ENCODE measurements around the gene P2RY2. TPM values are rescaled to one million over a fixed set of nuclear protein-coding genes. Genes with fewer than 3 reads are reported as not detected.

P2RY2 gene
- total and polyA plus RNA-seq, 2 donors (not counting 1 experiment from before 2014, with no cell fraction given): 0.12 to 0.37 TPM

GRCh38 chr11:73277467-73277866 lies 59.4 kb downstream of the P2RY2 start:
- DNase-seq: no peak
- intact Hi-C loops (cut with micrococcal nuclease): no loop called here
- ChIA-PET POLR2A (no interaction called here), CTCF (interaction anchor here (1.1 kb wide), 1 partner anchor 12 kb away, joined by 3 read pairs; no protein-coding TSS in a partner anchor)
- Mint-ChIP-seq H3K27ac (no peak overlapping the region), H3K4me1 (peaks cover 6% of the 10 kb centered on the region), H3K4me3 (no peak overlapping the region), H3K27me3 (no peaks in the 10 kb centered on the region), H3K9me3 (ENCODE audit: insufficient read depth) (no peaks in the 10 kb centered on the region)
- Histone ChIP-seq H3K36me3 (replicated peaks in 1 of 2; ENCODE audit: control extremely low read depth in 1 of 2, control insufficient read depth in 1 of 2, extremely low read depth in 1 of 2, insufficient read depth in 2 of 2, low read length in 1 of 2) (no peaks in the 10 kb centered on the region), H3K9ac (ENCODE audit: low read length) (no peak overlapping the region), H2AFZ (ENCODE audit: insufficient read depth, low read depth, low read length, poor library complexity, severe bottlenecking) (no peak overlapping the region), H3K4me2 (replicated peaks; ENCODE audit: low read depth, low read length, poor library complexity, severe bottlenecking) (no peak overlapping the region), H3K79me2 (ENCODE audit: control insufficient read depth, insufficient read depth, low read length) (no peaks in the 10 kb centered on the region), H3K4me1 (ENCODE audit: control insufficient read depth in 2 of 2, insufficient read depth in 2 of 2, low read length in 2 of 2) (no peaks in the 10 kb centered on the region), H3K4me3 (ENCODE audit: control extremely low read depth in 1 of 5, extremely low read depth in 1 of 5, insufficient read depth in 1 of 5, low read depth in 2 of 5, low read length in 4 of 5) (no peak overlapping the region), H3K27ac (ENCODE audit: low read length in 2 of 2) (no peak overlapping the region), H4K20me1 (ENCODE audit: control insufficient read depth, insufficient read depth, low read length, poor library complexity, severe bottlenecking) (no peaks in the 10 kb centered on the region), H3K9me3 (ENCODE audit: control extremely low read depth in 1 of 3, control insufficient read depth in 2 of 3, insufficient read depth in 1 of 3, low read length in 2 of 3) (no peaks in the 10 kb centered on the region), H3K27me3 (replicated peaks in 1 of 4; ENCODE audit: control extremely low read depth in 1 of 4, control insufficient read depth in 3 of 4, insufficient read depth in 4 of 4, low read length in 3 of 4) (no peaks in the 10 kb centered on the region)
- no peak for TF ChIP-seq EZH2 (IDR thresholded peaks at IDR 0.05; ENCODE audit: borderline replicate concordance, insufficient read depth, low read depth, low read length, poor library complexity, severe bottlenecking)
- TF ChIP-seq, protein P1, sequence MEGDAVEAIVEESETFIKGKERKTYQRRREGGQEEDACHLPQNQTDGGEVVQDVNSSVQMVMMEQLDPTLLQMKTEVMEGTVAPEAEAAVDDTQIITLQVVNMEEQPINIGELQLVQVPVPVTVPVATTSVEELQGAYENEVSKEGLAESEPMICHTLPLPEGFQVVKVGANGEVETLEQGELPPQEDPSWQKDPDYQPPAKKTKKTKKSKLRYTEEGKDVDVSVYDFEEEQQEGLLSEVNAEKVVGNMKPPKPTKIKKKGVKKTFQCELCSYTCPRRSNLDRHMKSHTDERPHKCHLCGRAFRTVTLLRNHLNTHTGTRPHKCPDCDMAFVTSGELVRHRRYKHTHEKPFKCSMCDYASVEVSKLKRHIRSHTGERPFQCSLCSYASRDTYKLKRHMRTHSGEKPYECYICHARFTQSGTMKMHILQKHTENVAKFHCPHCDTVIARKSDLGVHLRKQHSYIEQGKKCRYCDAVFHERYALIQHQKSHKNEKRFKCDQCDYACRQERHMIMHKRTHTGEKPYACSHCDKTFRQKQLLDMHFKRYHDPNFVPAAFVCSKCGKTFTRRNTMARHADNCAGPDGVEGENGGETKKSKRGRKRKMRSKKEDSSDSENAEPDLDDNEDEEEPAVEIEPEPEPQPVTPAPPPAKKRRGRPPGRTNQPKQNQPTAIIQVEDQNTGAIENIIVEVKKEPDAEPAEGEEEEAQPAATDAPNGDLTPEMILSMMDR (IDR thresholded peaks at IDR 0.05): no peak
- ATAC-seq (ENCODE audit: low read depth): no peak
- WGBS (ENCODE audit: insufficient coverage): 100% methylated on average over 2 of the region's 3 CpGs

DNA sequence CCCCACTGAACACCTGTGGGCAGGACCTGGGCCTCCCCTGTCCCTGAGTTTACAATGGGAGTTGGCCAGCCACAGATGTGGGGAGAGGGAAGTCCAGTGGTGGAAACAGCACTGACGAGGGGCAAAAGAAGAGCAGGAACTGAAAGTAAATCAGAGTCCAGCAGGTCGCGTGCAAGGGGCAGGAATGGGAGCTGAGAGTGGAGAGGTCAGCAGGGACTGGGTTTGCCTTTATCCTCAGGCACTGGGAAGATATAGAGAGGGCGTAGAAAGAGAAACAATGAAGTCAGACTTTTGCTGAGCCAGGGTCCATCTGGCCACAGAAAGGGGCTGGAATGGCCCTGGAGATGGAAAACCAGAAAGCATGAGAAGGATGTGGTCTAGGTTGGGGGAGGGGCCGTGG lies 62.5 kb downstream of the P2RY2 start:
- Histone ChIP-seq H4K20me1 (ENCODE audit: control insufficient read depth, insufficient read depth, low read length, poor library complexity, severe bottlenecking) (no peaks in the 10 kb centered on the region), H3K4me2 (replicated peaks; ENCODE audit: low read depth, low read length, poor library complexity, severe bottlenecking) (no peak overlapping the region), H3K9me3 (ENCODE audit: control extremely low read depth in 1 of 3, control insufficient read depth in 2 of 3, insufficient read depth in 1 of 3, low read length in 2 of 3) (no peaks in the 10 kb centered on the region), H3K27ac (ENCODE audit: low read length in 2 of 2) (no peak overlapping the region), H3K36me3 (replicated peaks in 1 of 2; ENCODE audit: control extremely low read depth in 1 of 2, control insufficient read depth in 1 of 2, extremely low read depth in 1 of 2, insufficient read depth in 2 of 2, low read length in 1 of 2) (no peaks in the 10 kb centered on the region), H3K9ac (ENCODE audit: low read length) (no peak overlapping the region), H3K4me3 (ENCODE audit: control extremely low read depth in 1 of 5, extremely low read depth in 1 of 5, insufficient read depth in 1 of 5, low read depth in 2 of 5, low read length in 4 of 5) (no peak overlapping the region), H3K79me2 (ENCODE audit: control insufficient read depth, insufficient read depth, low read length) (no peaks in the 10 kb centered on the region), H3K4me1 (ENCODE audit: control insufficient read depth in 2 of 2, insufficient read depth in 2 of 2, low read length in 2 of 2) (no peaks in the 10 kb centered on the region), H3K27me3 (replicated peaks in 1 of 4; ENCODE audit: control extremely low read depth in 1 of 4, control insufficient read depth in 3 of 4, insufficient read depth in 4 of 4, low read length in 3 of 4) (no peaks in the 10 kb centered on the region), H2AFZ (ENCODE audit: insufficient read depth, low read depth, low read length, poor library complexity, severe bottlenecking) (no peak overlapping the region)
- H3K27ac Mint-ChIP-seq: no peak overlapping the region
- WGBS (ENCODE audit: insufficient coverage): 45% methylated on average over 5 of the region's 5 CpGs
- intact Hi-C loops (cut with micrococcal nuclease): no loop called here
- no peak overlapping the region for H3K4me3 Mint-ChIP-seq
- H3K9me3 Mint-ChIP-seq (ENCODE audit: insufficient read depth): no peaks in the 10 kb centered on the region
- TF ChIP-seq EZH2 (IDR thresholded peaks at IDR 0.05; ENCODE audit: borderline replicate concordance, insufficient read depth, low read depth, low read length, poor library complexity, severe bottlenecking): no peak
- TF ChIP-seq, protein P1 (IDR thresholded peaks at IDR 0.05): no peak
- CTCF ChIA-PET: interaction anchor here (1.1 to 1.3 kb wide), 2 partner anchors 9 to 55 kb away, joined by 3 to 4 read pairs; no protein-coding TSS in a partner anchor
- DNase-seq: no peak
- H3K27me3 Mint-ChIP-seq: no peaks in the 10 kb centered on the region
- no peak for ATAC-seq (ENCODE audit: low read depth)
- peaks cover 6% of the 10 kb centered on the region for H3K4me1 Mint-ChIP-seq
- POLR2A ChIA-PET: no interaction called here

Measured in B cell (primary cell).